Activated CD8-positive, alpha-beta T cell treated with anti-CD3 and anti-CD28 coated beads, Interleukin-2, amount 10 ng/mL, durations not matched to agents 7 days and 5 days (primary cell): ENCODE results near the gene EPB41L4B. TPM values are rescaled to one million over a fixed set of nuclear protein-coding genes. Genes with fewer than 3 reads are reported as not detected.

Source experiments
- ATAC-seq: fragments of 150-1000 bp; cut with Tn5 transposase; one replicate; pipeline ENCODE4 v1.10.0; 2021; ENCODE audit warnings: moderate library complexity
- CTCF ChIA-PET: fragments of 350-600 bp; sonication (Branson Sonifier 250); formaldehyde crosslinking; loops from one replicate; lab custom pipeline; 2021; ENCODE audit warnings: antibody characterized with exemption; lab: Charles Lee
- POLR2A ChIA-PET: fragments of 350-600 bp; sonication (Branson Sonifier 250); formaldehyde crosslinking; loops from one replicate; lab custom pipeline; 2021; ENCODE audit warnings: antibody characterized with exemption; lab: Charles Lee
- DNase-seq: peaks from one replicate; pipeline ENCODE4 v3.0.0-alpha.2; 2020
- H3K27ac Mint-ChIP-seq: one replicate; pipeline ENCODE4 v1.8.0; 2021; ENCODE audit warnings: mild to moderate bottlenecking, mixed read lengths
- H3K27me3 Mint-ChIP-seq: one replicate; pipeline ENCODE4 v1.8.0; 2021; ENCODE audit warnings: low read depth, mixed read lengths
- H3K36me3 Mint-ChIP-seq: one replicate; pipeline ENCODE4 v1.8.0; 2021; ENCODE audit warnings: low read depth, mixed read lengths
- H3K4me1 Mint-ChIP-seq: one replicate; pipeline ENCODE4 v1.8.0; 2021; ENCODE audit warnings: low read depth, mixed read lengths
- H3K4me3 Mint-ChIP-seq: one replicate; pipeline ENCODE4 v1.8.0; 2021; ENCODE audit warnings: mild to moderate bottlenecking, mixed read lengths
- H3K9me3 Mint-ChIP-seq: one replicate; pipeline ENCODE4 v1.8.0; 2022; ENCODE audit warnings: mixed read lengths; ENCODE audit not compliant: insufficient read depth
- total RNA-seq, 2 experiments: library from RNA; stranded (reverse); gene quantifications; one replicate each; pipeline ENCODE4 v1.2.3, GENCODE V29; 2021

The EPB41L4B gene
- total RNA-seq, 2 experiments from 2014 or later = not detected

DNA sequence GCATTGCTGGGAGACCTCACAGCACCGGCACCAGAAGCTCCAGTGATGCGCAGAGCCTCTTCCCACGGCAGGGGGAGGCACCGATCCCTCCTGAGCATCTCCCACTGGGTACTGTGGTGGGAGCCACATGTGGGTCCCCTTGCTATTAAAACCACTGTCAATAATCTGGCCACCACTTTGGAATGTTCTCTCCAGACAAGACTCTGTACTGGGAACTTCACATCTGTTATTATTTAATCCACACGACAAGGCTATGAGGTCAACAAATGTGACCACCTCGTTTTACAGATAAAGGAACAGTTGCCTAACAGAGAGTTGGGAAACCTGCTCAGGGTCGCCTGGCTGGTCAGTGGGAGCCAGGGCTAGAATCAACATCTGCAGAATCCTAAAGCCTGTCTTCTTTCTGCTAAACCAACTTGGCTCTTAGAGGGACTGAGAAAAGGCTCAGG, 72.7 kb downstream of the EPB41L4B start:
- H3K4me3 Mint-ChIP-seq = no peak overlapping the region
- ChIA-PET CTCF (no interaction called here), POLR2A (no interaction called here)
- no peaks in the 10 kb centered on the region for H3K9me3 Mint-ChIP-seq
- H3K4me1 Mint-ChIP-seq = no peaks in the 10 kb centered on the region
- peaks cover 16% of the 10 kb centered on the region for H3K27me3 Mint-ChIP-seq
- H3K36me3 Mint-ChIP-seq = no peaks in the 10 kb centered on the region
- ATAC-seq (no peak), DNase-seq (no peak)
- no peak overlapping the region for H3K27ac Mint-ChIP-seq

DNA sequence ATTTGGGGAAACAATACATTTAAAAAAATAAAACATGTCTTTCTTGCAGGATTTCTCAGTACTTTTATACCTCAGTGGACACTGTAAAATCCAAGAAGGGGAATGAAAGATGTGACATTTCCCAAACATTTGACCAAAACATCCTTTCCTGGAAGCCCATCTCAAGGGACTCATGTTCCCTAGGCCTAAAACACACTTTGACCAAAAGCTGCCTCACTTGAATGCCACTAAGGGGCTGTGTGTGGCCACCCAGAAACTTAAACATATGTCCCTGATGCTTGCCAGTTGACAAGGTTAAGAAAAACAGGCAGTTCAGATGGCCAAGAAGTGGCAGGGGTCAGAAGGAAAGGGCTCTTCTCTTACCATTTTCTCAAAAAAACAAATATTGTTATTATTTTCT, 73.6 kb downstream of the EPB41L4B start:
- ChIA-PET CTCF (no interaction called here), POLR2A (no interaction called here)
- DNase-seq (no peak), ATAC-seq (no peak)
- Mint-ChIP-seq H3K4me3 (no peak overlapping the region), H3K27ac (no peak overlapping the region), H3K9me3 (no peaks in the 10 kb centered on the region), H3K4me1 (no peaks in the 10 kb centered on the region), H3K27me3 (peaks cover 20% of the 10 kb centered on the region), H3K36me3 (no peaks in the 10 kb centered on the region)

DNA sequence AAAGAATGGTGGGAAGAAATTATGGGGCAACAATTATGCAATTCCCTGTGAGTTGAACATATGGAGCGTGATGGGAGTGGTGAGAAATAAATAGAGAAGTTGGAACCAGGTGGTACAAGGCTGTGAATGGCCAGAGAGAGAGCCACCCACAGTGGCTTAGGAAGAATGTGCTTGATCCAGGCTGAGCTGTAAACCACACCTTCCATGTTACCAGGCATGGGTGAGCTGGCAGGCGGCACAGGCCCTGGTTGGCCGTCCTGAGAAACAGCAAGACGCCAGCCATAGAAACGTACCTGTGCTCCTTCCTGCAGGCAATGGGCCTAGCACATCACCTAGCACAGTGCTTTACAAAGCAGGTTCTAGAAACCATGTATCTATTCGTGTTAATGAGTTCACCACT, 74.3 kb downstream of the EPB41L4B start:
- ChIA-PET CTCF (no interaction called here), POLR2A (no interaction called here)
- Mint-ChIP-seq H3K4me1 (no peaks in the 10 kb centered on the region), H3K27ac (no peak overlapping the region), H3K4me3 (no peak overlapping the region), H3K27me3 (peaks cover 25% of the 10 kb centered on the region), H3K36me3 (no peaks in the 10 kb centered on the region), H3K9me3 (no peaks in the 10 kb centered on the region)
- DNase-seq (no peak), ATAC-seq (no peak)

DNA sequence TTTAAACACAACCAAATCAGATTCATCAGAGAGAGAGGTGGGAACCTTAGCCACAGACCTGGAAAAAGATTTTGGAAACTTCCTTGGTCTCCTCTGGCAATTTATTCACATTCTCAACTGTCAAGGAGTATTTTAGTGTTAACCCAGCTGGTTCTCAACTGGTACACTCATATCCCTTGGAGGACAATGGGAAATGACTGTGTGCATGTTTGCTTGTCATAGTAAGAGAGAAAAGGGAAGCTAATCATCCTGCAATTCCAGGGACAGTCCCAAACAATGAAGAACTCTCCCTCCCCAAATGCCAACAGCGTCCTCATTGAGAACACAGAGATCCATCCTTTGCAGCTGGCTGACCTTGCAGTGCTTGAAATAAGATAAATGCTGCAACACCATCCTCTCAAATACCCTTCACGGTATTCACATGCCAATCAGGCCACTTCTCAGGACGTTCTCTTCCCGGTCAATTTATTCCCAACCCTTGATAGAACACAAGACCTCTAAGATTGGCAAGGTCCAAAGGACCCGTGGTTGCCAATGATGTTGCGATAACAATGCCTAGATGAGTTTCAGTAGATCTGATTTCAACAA, 75.5 kb downstream of the EPB41L4B start:
- ChIA-PET CTCF (interaction anchor here (1.0 to 1.6 kb wide), 3 partner anchors 9 to 76 kb away, joined by 3 to 5 read pairs (median 4); no protein-coding TSS in a partner anchor), POLR2A (no interaction called here)
- Mint-ChIP-seq H3K27ac (no peak overlapping the region), H3K36me3 (no peaks in the 10 kb centered on the region), H3K27me3 (peaks cover 30% of the 10 kb centered on the region), H3K4me1 (no peaks in the 10 kb centered on the region), H3K4me3 (no peak overlapping the region), H3K9me3 (no peaks in the 10 kb centered on the region)
- ATAC-seq = no peak
- no peak for DNase-seq

DNA sequence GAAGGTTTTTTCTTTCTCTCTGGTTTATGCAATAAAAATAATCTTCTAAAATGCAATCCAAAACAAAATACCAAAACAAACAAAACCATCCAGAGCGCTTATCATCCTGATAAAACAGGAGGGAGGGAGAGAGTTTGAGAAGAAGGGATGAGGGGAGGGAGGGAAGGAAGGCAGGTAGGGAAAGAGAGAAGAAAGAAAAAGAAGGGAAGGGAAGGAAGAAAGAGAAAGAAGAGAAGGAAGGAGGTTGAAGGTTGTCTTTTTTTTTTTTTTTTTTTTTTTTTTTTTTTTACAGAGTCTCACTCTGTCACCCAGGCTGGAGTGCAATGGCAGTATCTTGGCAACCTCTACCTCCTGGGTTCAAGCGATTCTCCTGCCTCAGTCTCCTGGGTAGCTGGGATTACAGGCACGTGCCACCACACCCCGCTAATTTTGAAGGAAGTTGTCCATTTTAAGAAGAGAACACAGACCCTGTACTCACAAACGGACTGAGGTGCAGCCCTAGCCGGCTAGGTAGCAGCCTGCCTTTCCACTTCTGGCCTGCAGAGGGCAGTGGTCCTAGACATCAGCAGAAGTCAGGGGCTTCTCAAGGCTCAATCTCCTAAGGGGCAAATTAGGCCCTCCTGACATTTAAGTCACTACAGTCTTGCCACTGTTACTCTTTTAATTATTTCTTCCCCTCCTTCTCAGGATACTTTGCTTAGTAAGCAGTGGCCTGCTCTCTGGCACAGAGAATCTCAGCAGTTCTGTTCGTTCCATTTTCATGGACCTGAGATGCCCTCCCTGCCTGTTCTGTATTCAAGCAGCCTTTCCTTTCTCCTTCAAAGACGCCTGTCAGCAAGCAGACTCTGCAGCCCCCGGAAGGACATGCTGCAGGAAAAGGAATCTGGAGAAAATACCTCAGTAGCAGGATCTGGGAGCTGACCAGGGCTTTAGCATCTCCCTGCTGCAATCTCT, 76.4 kb downstream of the EPB41L4B start:
- Mint-ChIP-seq H3K27me3 (peaks cover 34% of the 10 kb centered on the region), H3K36me3 (no peaks in the 10 kb centered on the region), H3K9me3 (no peaks in the 10 kb centered on the region), H3K4me1 (no peaks in the 10 kb centered on the region), H3K27ac (no peak overlapping the region), H3K4me3 (no peak overlapping the region)
- CTCF ChIA-PET = interaction anchor here (1.0 to 1.6 kb wide), 5 partner anchors 8 to 77 kb away, joined by 3 to 5 read pairs (median 4); no protein-coding TSS in a partner anchor
- POLR2A ChIA-PET = no interaction called here
- peak; percentile 79 for DNase-seq
- ATAC-seq = peak; percentile 84

DNA sequence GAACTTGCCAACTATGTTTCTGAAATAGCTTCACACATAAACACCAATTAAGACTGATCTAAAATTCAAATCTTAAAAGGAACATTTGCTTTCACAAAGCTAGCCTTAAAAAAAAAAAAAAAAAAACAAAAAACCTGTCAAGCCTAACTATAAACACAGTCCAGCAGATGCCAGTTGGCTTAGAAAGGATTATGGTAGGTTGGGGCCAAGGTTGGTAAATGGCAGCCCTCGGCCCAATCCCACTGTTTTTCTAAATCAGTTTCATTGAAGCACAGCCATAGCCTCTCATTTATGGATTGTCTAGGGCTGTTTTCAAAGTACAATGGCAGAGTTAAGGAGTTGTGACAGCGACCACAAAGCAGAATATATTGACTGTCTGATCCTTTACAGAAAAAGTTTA, 78.1 kb downstream of the EPB41L4B start:
- Mint-ChIP-seq H3K27ac (no peak overlapping the region), H3K27me3 (peaks cover 48% of the 10 kb centered on the region), H3K36me3 (no peaks in the 10 kb centered on the region), H3K4me3 (no peak overlapping the region), H3K4me1 (no peaks in the 10 kb centered on the region), H3K9me3 (no peaks in the 10 kb centered on the region)
- ATAC-seq = no peak
- ChIA-PET POLR2A (no interaction called here), CTCF (interaction anchor here (1.4 kb wide), 1 partner anchor 77 kb away, joined by 3 read pairs; no protein-coding TSS in a partner anchor)
- DNase-seq = no peak

DNA sequence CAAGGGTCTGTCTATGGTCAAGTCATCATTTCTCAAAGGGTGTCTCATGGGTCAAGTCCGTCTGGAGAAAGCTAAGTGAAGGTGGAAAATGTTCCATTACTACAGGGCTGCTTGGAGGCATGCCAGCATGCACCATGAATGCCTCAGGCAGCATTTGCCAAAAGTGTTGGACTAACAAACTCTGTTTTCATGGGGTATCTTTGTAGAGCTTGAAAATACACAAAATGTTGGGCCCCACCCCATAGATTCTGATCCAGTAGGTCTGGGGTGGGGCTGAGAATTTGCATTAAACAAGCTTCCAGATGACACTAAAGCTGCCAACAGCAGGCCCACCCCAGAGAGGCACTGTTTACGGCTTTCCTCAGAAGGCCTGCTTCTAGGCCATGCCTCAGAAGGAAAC, 78.8 kb downstream of the EPB41L4B start:
- no peak for DNase-seq
- Mint-ChIP-seq H3K4me3 (no peak overlapping the region), H3K9me3 (no peaks in the 10 kb centered on the region), H3K27me3 (peaks cover 52% of the 10 kb centered on the region), H3K36me3 (no peaks in the 10 kb centered on the region), H3K4me1 (no peaks in the 10 kb centered on the region), H3K27ac (no peak overlapping the region)
- CTCF ChIA-PET = no interaction called here
- POLR2A ChIA-PET = no interaction called here
- ATAC-seq = no peak

DNA sequence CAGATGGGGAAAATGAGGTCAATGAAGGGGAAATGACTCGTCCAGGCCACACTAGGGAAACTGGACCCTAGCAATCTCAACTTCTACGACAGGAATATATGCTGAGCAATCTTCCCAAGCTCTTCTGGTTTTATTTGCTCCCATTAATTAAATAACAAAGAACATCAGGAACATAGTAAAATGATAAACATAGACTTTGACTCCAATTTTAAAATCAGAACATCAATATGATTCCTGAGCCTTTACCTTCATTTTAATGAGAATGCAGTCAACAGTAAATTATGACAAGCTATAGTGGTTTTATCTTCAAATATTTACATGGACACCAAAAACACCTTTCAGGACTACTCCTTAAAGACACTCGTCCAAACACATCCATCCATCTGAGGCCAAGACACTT, 79.7 kb downstream of the EPB41L4B start:
- Mint-ChIP-seq H3K27me3 (peaks cover 56% of the 10 kb centered on the region), H3K36me3 (no peaks in the 10 kb centered on the region), H3K27ac (no peak overlapping the region), H3K9me3 (no peaks in the 10 kb centered on the region), H3K4me3 (no peak overlapping the region), H3K4me1 (no peaks in the 10 kb centered on the region)
- ChIA-PET POLR2A (no interaction called here), CTCF (interaction anchor here (1.1 to 1.4 kb wide), 2 partner anchors 10 to 170 kb away, joined by 3 read pairs; no protein-coding TSS in a partner anchor)
- ATAC-seq = no peak
- DNase-seq = no peak

DNA sequence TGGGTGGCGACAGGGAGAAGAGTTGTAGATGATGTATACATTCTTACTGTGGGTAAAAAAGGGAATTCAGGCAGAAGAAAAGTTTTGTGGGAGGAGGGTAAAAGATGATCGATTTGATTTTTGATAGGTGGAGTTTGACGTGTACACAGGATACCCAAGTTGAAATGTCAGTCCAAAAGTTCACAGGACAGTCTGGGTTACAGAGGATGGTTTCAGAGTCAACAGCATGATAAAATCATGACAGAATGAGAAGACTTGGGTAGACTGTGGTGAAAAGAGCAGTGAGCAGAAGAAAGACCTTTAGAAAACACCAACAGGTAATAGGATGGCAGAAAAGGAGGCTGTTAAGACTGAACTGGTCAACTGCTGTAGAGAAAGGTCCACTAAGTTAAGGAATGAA, 81.6 kb downstream of the EPB41L4B start:
- Mint-ChIP-seq H3K27me3 (peaks cover 52% of the 10 kb centered on the region), H3K4me1 (no peaks in the 10 kb centered on the region), H3K4me3 (no peak overlapping the region), H3K36me3 (no peaks in the 10 kb centered on the region), H3K9me3 (no peaks in the 10 kb centered on the region), H3K27ac (no peak overlapping the region)
- no peak for ATAC-seq
- ChIA-PET POLR2A (no interaction called here), CTCF (no interaction called here)
- no peak for DNase-seq

DNA sequence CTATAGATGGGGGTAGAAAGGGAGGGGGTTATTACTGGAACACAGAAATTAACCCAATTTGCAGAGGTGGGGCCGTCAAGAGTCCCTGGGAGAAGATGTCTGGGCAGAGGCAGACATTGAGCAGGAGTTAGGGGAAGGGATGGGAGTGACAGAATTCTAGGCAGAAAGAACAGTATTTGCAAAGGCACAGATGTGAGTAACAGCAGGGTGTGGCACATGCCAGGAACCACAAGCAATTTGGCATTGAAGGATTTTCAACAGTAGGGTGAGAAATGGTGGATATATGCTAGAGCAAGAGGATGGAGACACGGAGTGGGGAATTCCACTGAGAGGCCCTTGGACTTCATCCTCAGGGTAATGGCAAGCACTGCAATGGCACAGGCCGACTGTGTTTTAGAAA, 82.2 kb downstream of the EPB41L4B start:
- no peak overlapping the region for H3K27ac Mint-ChIP-seq
- H3K9me3 Mint-ChIP-seq = no peaks in the 10 kb centered on the region
- no peak overlapping the region for H3K4me3 Mint-ChIP-seq
- H3K27me3 Mint-ChIP-seq = peaks cover 51% of the 10 kb centered on the region
- DNase-seq (no peak), ATAC-seq (no peak)
- no peaks in the 10 kb centered on the region for H3K4me1 Mint-ChIP-seq
- ChIA-PET POLR2A (no interaction called here), CTCF (no interaction called here)
- H3K36me3 Mint-ChIP-seq = no peaks in the 10 kb centered on the region

DNA sequence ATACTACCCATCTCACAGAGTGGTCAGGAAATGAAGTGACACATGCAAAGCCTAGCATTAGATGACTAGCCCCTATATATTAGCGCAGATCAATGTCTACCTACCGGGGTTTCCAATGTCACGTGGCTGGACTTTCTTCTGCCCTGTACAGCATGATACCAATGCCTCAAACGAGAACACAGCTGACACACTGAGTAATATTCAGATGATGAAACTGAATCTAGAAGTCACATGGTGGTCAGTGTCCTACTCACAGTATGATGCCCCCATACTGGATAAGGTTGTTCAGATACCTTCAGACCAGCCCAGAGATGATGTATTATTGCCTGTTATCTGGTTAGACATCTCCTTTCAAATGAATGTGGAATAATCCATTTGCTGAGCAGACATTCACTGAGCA, 82.7 kb downstream of the EPB41L4B start:
- peaks cover 47% of the 10 kb centered on the region for H3K27me3 Mint-ChIP-seq
- POLR2A ChIA-PET = no interaction called here
- no peaks in the 10 kb centered on the region for H3K9me3 Mint-ChIP-seq
- H3K36me3 Mint-ChIP-seq = no peaks in the 10 kb centered on the region
- no peaks in the 10 kb centered on the region for H3K4me1 Mint-ChIP-seq
- ATAC-seq (no peak), DNase-seq (no peak)
- H3K4me3 Mint-ChIP-seq = no peak overlapping the region
- CTCF ChIA-PET = no interaction called here
- H3K27ac Mint-ChIP-seq = no peak overlapping the region
